OCI-M2 (cell line): ENCODE data around the gene KPNA3.
"Not testable (repeated sequence)": the region's sequence is repeated elsewhere in the genome, so short reads cannot be mapped to it uniquely, and the experiment has no call there.

Experiments
- DNase-seq: peaks from one replicate; lab custom pipeline; 2025; ENCODE audit not compliant: unreplicated experiment; lab: John Stamatoyannopoulos, UW

The KPNA3 gene

DNA sequence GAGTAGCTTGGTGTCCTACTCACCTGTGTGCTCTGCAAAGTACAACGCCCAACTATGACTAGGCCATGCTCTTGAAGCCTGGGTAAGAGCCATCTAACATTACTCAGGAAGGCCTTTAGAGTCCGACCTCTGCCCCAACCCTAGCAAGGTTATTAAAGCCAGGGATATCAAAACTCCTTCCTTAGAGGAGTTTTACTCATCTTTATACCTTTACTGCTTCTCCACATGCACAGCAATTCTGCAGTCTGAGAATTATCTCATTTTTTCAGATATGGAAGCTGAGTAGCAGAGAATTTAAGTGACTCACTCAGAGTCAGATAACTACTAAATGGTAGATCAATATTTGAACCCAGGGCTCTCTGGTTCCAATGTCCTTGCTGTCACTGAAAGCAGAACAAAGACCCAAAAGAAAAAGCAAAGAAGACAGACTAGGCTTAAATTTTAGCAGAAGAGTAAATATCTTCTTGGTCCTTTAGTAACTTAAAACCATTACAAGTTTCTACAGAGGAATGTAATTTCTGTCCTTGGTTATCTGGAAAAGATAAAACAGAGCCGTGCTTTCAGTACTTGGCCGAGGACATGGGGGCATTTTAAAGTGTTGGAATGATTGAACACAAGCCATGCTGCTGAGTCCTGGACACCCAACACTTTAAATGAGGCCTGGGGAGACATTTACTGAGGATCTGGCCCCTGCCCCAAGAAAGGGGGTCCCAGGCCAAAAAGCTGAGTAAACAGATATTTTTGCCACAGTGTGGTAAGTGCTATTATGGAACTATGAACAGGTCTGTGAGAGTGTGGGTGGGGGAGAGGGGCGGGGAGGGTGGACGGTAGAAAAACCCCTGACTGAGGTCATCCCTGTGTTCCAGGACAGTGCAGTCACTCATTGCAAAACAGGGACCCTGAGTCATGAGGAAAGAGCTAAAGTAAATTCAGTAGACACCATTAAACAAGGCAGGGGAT, 18.4 kb upstream of the KPNA3 start:
- no peak for DNase-seq

DNA sequence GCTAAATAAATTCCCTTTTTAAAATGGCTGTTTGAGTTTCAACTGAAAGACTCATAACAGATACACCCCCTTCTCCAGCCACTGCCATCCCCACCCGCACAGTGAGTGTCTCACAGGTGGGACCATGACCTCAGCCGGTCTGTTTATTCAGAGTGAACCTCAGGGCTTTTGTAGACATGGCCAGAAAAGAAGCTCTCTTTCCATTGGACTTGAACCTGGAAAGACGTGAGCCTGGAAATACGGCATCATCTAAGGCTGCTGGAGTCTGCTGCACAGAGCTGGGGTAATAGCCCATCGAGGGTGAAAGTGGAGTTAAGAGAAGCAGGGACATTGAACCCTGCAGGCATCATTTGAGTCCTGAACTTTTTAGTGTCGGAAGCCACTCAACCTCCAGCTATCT, 15.2 kb upstream of the KPNA3 start:
- DNase-seq: no peak

DNA sequence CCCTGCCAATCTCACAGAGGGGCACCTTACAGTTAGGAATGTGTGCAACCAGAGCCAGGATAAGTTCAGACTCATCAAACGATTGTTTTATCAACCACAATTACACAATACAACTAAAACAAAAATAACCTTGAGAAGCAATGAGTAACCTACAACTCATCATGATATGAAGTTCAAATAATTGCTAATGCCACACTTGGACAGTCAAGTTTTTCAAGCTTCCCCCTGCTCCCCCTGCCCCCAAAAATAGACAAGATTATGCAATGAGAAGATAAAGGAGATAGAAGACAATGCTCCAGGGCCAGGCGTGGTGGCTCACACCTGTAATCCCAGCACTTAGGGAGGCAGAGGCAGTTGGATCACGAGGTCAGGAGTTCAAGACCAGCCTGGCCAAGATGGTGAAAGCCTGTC, 13.6 kb upstream of the KPNA3 start:
- DNase-seq: no peak

DNA sequence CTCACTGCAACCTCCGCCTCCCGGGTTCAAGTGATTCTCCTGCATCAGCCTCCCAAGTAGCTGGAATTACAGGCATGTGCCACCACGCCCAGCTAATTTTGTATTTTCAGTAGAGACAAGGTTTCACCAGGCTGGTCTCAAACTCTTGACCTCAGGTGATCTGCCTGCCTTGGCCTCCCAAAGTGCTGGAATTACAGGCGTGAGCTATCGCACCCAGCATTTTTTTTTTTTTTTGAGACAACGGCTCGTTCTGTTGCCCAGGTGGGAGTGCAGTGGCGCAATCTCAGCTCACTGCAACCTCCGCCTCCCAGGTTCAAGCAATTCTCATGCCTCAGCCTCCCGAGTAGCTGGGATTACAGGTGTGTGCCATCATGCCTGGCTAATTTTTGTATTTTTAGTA, 10.6 kb upstream of the KPNA3 start:
- DNase-seq: not testable (repeated sequence)

DNA sequence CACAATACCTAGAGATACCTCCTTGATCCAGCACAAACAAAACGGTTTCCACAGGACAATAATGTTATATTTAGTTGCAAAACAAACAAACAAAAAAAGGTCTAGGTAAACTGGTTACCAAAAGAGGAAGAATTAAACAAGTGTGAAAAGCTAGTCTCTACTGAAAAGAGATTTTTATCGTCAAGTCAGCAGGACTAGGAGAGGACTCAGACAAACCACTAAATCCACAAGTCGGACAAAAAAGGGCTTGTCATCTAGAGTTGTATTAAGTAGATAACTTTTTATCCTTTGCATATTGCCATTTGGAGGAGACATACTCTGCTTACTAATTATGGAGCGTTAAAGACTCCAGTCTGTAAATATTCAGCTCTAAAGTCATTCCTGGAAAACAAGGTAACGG, 9.9 kb upstream of the KPNA3 start:
- DNase-seq: no peak

DNA sequence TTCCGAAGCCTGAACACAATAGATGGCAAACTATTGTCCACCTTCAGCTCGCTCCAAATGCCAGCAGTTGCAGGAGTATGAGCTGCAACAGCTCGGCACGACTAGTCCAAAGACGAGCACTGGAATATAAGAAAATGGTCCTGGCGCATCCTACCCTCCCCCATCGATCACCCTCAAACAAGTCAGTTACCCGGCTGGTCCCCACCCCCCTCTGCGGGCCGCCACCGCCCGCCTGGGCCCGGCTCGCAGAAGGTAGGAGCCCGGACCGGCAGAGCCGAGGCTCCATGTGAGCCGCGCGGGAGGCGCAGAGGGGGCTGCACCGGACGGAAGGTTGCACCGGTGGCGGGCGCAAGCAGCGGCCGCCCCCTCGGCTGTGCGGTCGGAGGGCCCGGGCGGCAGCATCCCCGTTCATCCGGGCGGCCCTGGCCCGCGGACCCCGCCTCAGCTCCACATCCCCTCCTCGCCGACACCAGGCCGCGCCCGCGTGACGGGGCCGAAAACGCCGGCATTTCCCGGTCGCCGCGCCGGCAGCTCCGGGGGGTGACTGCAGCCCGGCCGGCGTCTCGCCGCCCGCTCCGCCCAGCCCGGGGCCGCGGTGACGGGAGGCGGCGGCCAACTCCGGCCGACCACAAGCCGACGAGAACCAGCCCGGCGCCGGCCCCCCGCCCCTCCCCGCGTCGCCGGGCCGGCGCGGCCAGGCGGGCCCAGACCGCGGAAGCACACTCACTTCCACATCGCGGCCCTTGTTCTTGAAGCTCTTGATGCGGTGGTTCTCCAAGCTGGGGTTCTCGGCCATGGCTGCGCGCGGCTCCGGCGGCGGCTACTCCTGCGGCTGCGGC, 552 bp downstream of the KPNA3 start:
- DNase-seq: no peak

DNA sequence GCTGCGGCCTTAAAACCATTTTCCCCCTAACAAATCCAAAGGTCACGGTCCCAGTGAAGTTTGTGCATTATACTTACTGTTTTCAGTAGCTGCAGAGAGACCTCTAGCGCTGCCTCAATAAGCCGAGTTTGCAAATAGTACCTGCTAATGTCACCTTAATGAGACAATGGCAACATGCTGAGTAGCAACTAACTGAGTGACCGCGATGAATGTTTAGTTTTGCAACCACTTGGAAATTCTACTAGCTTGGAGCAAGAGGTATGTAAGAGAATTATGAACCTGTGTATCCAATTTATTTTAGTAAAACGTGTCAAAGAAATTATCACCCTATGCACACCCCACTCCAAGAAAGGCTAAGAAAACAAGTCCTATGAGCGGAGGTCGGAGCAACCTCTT, 1.2 kb downstream of the KPNA3 start:
- no peak for DNase-seq

DNA sequence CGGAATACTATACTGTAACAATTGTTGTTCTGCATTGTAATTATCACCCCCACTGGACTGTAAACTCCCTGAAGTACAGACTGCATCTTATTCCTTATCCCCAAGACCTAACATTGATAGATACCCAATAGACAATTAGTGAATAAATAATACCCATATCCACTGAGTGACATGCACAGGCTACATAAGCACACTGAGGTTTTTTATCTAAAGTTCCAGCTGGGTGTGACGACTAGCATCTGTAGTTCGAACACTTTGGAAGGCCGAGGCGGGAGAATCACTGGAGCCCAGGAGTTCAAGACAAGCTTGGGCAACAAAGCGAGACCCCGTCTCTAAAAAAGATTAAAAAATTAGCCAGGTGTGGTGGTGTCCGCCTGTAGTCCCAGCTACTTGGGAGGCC, 2.5 kb downstream of the KPNA3 start:
- no peak for DNase-seq

DNA sequence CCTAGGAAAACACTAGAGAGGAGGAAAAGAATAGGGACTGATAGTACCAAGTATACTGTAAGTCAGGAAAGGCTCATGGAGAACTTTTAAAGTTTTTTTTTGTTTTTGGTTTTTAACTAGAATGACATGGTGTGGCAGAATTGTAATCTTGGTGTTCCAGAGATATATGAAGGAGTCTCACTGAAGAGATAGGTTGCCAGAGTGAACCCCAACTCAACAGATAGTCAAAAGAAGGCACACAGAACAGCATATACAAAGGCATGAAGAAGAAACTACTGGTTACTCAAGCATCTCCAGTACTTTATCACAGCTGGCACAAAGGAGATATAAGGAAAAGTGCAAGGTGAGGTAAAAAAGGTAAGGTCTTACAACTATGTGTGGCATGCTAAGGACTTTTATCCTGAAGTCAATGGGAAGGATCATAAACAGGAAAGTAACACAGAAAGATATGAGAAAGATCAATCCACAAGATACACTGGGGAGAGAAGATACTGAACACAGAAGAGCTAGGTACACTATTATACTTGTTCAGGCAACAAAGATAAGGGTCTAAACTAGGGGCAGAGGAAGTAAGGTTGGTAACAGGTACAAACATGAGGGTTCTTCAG, 6.0 kb downstream of the KPNA3 start:
- DNase-seq: no peak

DNA sequence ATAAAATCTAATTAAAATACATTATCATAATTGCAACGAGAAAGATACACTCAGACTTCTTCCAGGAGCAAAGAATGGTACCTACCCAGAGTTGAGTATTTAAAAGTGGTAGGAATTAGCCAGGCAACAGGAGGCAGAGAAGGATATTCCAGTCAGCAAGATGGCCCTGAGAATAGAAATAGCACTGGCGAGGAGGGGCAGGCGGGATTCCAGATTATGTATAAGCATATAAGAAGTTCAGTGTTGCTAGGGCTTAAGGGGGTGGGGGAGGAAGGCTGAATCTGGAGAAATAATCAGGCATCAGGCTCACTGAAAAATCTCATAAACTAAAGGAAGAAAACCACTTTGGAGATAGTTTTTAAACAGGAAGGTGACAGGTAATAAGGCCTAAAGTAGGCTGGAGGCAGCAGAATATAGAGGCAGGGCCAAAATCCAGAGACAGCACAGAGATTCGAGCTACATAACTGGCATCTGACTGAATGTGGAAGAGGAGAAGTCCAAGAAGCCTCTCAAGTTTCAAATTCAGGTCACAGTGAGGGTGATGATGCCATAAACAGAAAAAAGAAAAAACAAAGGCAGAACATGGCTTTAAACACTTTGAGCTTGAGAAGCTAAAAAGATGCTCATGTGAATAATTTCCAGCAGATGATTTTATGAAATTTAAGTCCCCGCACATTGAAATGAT, 7.5 kb downstream of the KPNA3 start:
- no peak for DNase-seq

DNA sequence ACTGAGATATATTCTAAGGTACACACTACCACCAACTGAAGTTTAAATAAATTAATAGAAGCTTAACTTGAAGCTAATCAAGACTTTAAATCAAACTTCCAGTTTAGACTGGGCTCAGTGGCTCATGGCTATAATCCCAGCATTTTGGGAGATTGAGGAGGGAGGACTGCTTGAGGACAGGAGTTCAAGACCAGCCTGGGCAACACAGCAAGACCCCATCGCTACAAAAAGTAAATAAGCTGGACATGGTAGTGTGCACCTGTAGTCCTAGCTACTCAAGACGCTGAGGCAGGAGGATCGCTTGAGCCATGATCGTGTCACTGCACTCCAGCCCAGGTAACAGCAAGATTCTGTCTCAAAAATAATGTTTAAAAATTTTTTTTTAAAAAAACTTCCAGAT, 8.6 kb downstream of the KPNA3 start:
- DNase-seq: no peak

DNA sequence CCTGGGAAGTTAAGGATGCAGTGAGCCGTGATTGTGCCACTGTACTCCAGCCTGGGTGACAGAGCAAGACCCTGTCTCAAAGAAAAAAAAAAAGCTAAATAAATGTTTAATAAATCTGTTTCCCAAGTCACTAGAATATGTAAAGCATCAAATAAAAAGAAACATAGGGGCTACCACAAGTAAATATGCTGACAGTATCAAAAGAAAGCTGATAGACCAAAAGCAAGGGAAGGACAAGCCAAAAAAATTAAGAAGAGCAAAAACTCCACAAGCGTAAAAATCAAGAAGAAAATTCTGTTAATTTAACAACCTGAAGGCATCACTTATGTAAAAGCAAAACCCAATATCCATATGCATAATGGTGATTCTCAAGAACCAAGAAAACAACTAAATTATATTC, 9.7 kb downstream of the KPNA3 start:
- no peak for DNase-seq

DNA sequence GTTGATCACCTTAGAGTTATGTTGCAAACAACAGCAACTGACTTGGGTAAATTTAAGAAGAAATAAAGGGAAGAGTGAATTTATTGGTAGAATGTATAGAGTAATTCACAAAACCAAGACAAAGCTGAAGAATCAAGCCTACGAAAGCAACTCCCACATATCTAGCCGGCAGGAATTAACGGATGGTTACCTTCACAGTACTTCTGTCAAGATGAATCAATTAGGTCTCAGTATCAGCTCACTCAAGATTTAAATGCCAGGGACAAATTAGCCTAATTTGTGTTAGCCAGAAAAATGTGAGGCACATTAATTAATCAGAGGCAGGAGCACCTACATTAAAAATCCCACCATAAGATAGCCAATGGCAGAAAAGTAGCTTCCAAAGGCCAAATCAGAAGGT, 10.7 kb downstream of the KPNA3 start:
- no peak for DNase-seq

DNA sequence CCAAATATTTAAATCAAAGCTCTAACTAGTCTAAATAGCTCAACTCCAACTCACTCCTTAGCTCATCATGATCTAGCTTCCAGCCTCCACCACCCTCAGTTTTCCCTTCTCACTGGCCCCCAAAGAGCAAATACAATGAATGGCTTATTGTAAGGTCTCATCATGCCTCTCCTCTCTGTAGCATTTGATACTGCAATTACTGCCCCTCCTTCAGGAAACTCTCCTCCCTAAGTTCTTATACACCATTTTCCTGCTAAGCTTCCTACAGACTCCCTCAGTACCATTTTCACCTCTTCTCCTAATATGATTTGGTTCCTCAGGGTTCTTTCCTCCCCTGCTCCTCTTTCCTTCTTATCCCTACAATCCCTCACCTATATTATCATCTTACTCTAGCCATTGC, 12.8 kb downstream of the KPNA3 start:
- DNase-seq: no peak

DNA sequence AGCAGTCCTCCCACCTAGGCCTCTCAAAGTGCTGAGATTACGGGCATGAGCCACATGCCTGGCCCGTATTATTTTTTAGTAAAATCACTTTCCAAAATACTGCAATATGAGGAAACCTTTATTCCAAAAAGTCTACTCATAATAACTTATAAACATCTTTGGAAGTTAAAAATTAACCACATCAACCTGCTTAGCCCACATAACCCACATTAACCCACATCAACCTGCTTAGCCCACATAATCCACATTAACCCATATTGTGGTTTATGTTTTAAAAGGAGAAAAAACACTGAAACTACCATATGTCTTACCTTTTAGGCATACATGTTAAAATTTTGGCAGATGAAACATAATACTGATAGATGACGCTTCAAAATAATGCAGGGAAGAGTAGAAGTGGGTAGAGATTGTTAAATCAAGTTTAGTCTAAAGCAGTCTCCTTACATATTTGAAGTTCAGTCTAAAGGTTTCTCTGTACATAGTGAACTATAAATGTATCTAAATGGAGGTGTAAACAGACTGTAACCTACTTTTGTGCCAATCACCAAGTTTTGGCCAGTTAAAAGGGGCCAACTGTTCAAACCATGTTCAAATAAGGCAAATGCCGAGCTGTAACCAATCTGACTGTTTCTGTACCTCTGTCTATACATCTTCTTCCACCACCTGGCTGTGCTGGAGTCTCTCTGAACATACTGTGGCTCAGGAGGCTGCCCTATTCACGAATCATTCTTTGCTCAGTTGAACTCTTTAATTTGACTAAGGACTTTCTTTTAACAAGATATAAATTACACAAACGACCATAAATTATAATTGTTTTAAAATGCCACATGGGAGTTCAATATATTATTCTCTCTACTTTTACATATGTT, 14.5 kb downstream of the KPNA3 start:
- no peak for DNase-seq

DNA sequence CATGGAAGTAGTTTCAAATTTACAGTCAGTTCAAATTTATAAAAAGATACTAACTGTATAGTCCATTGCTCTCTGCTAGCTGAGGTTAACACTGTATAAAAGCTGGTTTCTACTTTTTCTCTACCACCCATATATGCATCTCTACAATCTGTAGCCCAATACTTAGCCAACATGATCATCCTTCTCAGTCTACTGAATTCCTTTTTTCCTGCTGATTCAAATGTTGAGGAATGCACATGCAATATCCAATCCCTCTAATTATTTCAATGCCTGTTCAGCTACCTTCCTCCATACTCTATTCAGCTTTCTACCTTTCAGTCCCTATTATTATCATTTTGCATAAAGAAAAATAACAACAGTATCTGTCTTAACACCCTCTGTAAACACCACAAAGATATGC, 15.6 kb downstream of the KPNA3 start:
- no peak for DNase-seq

DNA sequence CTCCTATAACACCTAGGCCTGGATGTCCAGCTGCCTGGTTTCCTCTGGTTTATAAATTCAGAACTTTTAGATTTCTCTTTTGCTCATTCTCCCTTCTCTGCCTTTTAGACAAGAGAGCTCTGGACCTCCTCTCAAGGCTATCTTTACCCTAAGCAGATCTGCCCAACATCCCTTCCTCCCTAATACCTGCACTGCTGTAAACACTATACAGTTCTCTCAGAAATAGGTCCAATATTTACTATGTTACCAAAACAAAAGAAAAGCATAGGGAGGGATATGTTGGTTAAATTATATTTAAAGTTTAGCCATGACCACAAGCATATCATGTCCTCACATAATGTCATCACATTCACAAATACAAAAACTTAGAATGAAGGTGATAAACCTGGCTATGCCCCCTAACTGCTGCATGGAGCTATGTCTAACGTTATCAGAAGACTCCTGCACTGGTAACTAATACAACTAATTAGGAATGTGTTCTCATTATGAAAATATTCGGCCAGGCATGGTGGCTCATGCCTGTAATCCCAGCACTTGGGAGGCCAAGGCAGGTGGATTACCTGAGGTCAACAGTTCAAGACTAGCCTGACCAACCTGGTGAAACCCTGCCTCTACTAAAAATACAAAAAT, 18.0 kb downstream of the KPNA3 start:
- DNase-seq: no peak

DNA sequence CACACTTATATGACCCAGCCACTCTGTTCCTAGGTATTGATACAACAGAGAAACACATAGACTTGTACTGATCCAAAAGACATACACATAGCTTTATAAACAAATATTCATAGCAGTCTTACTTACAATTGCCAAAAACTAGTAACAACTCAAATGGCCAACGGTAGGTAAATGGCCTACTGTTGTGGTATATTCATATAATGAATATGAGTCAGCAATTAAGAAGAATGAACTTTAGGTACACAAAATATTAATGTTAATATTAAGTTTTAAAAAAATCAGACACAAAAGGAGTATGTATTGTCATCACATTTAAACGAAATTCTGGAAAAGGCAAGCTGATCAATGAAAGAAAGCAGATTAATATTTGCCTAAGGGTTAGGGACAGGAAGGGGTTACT, 19.7 kb downstream of the KPNA3 start:
- no peak for DNase-seq

DNA sequence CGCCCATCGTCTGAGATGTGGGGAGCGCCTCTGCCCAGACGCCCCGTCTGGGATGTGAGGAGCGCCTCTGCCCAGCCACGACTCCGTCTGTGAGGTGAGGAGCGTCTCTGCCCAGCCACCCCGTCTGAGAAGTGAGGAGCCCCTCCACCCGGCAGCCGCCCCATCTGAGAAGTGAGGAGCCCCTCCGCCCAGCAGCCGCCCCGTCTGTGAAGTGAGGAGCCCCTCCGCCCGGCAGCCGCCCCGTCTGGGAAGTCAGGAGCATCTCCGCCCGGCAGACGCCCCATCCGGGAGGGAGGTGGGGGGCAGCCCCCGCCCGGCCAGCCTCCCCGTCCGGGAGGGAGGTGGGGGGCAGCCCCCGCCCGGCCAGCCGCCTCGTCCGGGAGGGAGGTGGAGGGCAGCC, 30.7 kb downstream of the KPNA3 start:
- DNase-seq: not testable (repeated sequence)

DNA sequence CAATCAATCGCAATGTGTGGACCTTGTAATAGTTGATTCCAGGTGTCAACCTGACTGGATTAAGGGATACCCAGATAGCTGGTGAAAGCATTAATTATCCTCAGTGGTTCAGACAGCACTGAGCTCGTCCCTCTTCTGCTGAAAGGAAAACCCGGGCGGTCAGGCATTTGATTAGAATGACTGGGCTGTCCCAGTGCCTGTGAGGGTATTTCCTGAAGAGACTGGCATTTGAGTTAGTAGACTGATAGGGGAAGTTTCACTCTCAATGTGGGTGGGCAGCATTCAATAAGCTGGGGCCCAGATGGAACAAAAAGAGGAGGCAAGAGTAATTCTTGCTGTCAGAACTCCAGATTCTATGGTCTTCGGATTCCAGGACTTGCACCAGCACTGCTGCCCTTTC, 31.9 kb downstream of the KPNA3 start:
- DNase-seq: no peak
